Measurements from ENCODE around the gene NEURL4. TPM values are rescaled to one million over a fixed set of nuclear protein-coding genes. Genes with fewer than 3 reads are reported as not detected.
"Not testable (repeated sequence)": the region's sequence is repeated elsewhere in the genome, so short reads cannot be mapped to it uniquely, and the experiment has no call there.

The NEURL4 gene
- total RNA-seq, 2 donors from 2014 or later, result 24.4 to 45.3 TPM

- Histone ChIP-seq H3K4me3 (peak within 1 kb of the TSS; percentile 57), H3K27me3 (replicated peaks; ENCODE audit: insufficient read depth) (no peaks in the 10 kb centered on the region), H3K27ac (no peak within 1 kb of the TSS), H3K9me3 (no peaks in the 10 kb centered on the region), H3K36me3 (no peaks in the 10 kb centered on the region), H3K4me1 (ENCODE audit: control insufficient read depth in 1 of 2, low read depth in 2 of 2) (no peaks in the 10 kb centered on the region)
- ATAC-seq (ENCODE audit: insufficient number of reproducible peaks, low FRiP score, low read depth) (no peak), DNase-seq (ENCODE audit: low spot score) (no peak)
- no peak for TF ChIP-seq CTCF (IDR thresholded peaks at IDR 0.05)
These were observed 7.4 kb upstream of the NEURL4 start, which contains the start of gene ACAP1 for GRCh38 chr17:7336240-7337175. ACAP1 (plus strand) TSS chr17:7336529; CDS start chr17:7336735, 206 bp downstream.

- H3K4me3 ChIP-seq; DNase-seq (ENCODE audit: low spot score); H3K9me3 ChIP-seq; H3K36me3 ChIP-seq; H3K27ac ChIP-seq; H3K4me1 ChIP-seq (ENCODE audit: control insufficient read depth in 1 of 2, low read depth in 2 of 2); ATAC-seq (ENCODE audit: insufficient number of reproducible peaks, low FRiP score, low read depth); H3K27me3 ChIP-seq (replicated peaks; ENCODE audit: insufficient read depth): not testable (repeated sequence)
These were observed 6.6 kb upstream of the NEURL4 start for GRCh38 chr17:7335765-7336164.

- DNase-seq (ENCODE audit: low spot score), result no peak
- Histone ChIP-seq H3K9me3 (no peaks in the 10 kb centered on the region), H3K36me3 (no peaks in the 10 kb centered on the region), H3K4me1 (ENCODE audit: control insufficient read depth in 1 of 2, low read depth in 2 of 2) (peaks cover 3 to 5% of the 10 kb centered on the region in 2 donors), H3K27ac (no peak overlapping the region), H3K4me3 (no peak overlapping the region), H3K27me3 (replicated peaks; ENCODE audit: insufficient read depth) (no peaks in the 10 kb centered on the region)
- no peak for ATAC-seq (ENCODE audit: insufficient number of reproducible peaks, low FRiP score, low read depth)
- no peak for TF ChIP-seq CTCF (IDR thresholded peaks at IDR 0.05)
These were observed 5.9 kb upstream of the NEURL4 start for GRCh38 chr17:7334938-7335538.

- not testable (repeated sequence) for H3K27ac ChIP-seq; H3K27me3 ChIP-seq (replicated peaks; ENCODE audit: insufficient read depth); DNase-seq (ENCODE audit: low spot score); H3K9me3 ChIP-seq; H3K4me3 ChIP-seq; H3K36me3 ChIP-seq; ATAC-seq (ENCODE audit: insufficient number of reproducible peaks, low FRiP score, low read depth)
- peaks cover 3 to 16% of the 10 kb centered on the region in 2 donors for H3K4me1 ChIP-seq (ENCODE audit: control insufficient read depth in 1 of 2, low read depth in 2 of 2)
These were observed 3.5 kb upstream of the NEURL4 start for GRCh38 chr17:7332600-7333069.

- Histone ChIP-seq H3K4me1 (ENCODE audit: control insufficient read depth in 1 of 2, low read depth in 2 of 2) (peaks cover 3 to 17% of the 10 kb centered on the region in 2 donors), H3K27ac (no peak overlapping the region), H3K4me3 (no peak overlapping the region), H3K9me3 (no peaks in the 10 kb centered on the region), H3K27me3 (replicated peaks; ENCODE audit: insufficient read depth) (no peaks in the 10 kb centered on the region), H3K36me3 (no peaks in the 10 kb centered on the region)
- ATAC-seq (ENCODE audit: insufficient number of reproducible peaks, low FRiP score, low read depth) (no peak), DNase-seq (ENCODE audit: low spot score) (no peak)
- TF ChIP-seq CTCF (IDR thresholded peaks at IDR 0.05), result no peak
These were observed 3.0 kb upstream of the NEURL4 start for GRCh38 chr17:7332111-7332510.

- TF ChIP-seq CTCF (IDR thresholded peaks at IDR 0.05), result no peak
- H3K36me3 ChIP-seq, result peaks cover 5% of the 10 kb centered on the region
- DNase-seq (ENCODE audit: low spot score), result no peak
- peak overlapping the region; percentile 93 for H3K4me3 ChIP-seq
- H3K27me3 ChIP-seq (replicated peaks; ENCODE audit: insufficient read depth), result no peaks in the 10 kb centered on the region
- no peaks in the 10 kb centered on the region for H3K9me3 ChIP-seq
- peak overlapping the region; percentile 88 to 98 for H3K27ac ChIP-seq
- H3K4me1 ChIP-seq (ENCODE audit: control insufficient read depth in 1 of 2, low read depth in 2 of 2), result peaks cover 3 to 17% of the 10 kb centered on the region in 2 donors
- ATAC-seq (ENCODE audit: insufficient number of reproducible peaks, low FRiP score, low read depth), result no peak
These were observed 1.5 kb upstream of the NEURL4 start for GRCh38 chr17:7330638-7331015.

All from thoracic aorta (tissue), 2 donors.